H1 (cell line): ENCODE results near the gene PGM2L1. TPM values are rescaled to one million over a fixed set of nuclear protein-coding genes. Genes with fewer than 3 reads are reported as not detected.

Experiments used
- CTCF ChIA-PET: fragments of 300-600 bp; sonication (Branson Sonifier 250); formaldehyde crosslinking; loops from one replicate; lab custom pipeline; 2021; ENCODE audit not compliant: partially characterized antibody; lab: Charles Lee
- POLR2A ChIA-PET: fragments of 300-600 bp; sonication (Branson Sonifier 250); formaldehyde crosslinking; loops from one replicate; lab custom pipeline; 2021; ENCODE audit warnings: inconsistent platforms; ENCODE audit not compliant: partially characterized antibody; lab: Charles Lee
- DNase-seq, 2 experiments: peaks; one replicate each; pipeline versions ENCODE4 v3.0.0 to v3.0.0-alpha.2; 2010 to 2022; ENCODE audit warnings: low spot score in 2 of 2, low read depth in 1 of 2, mixed read lengths in 1 of 2
- FAIRE-seq: peaks from 2 replicates; lab custom pipeline; 2011; peaks lifted over from hg19 to GRCh38; lab: Jason Lieb, UNC
- H2AFZ ChIP-seq: 2 replicates; pipeline ENCODE4 v1.8.1; 2012; ENCODE audit warnings: low read length, inconsistent platforms
- H2AK5ac ChIP-seq: 2 replicates; pipeline ENCODE4 v1.6.1; 2013; ENCODE audit warnings: low read depth, low read length
- H2BK120ac ChIP-seq: replicated peaks from 2 replicates; pipeline ENCODE3; 2013; ENCODE audit warnings: low read depth, low read length, inconsistent platforms
- H2BK12ac ChIP-seq: 2 replicates; pipeline ENCODE4 v1.6.1; 2013; ENCODE audit warnings: low read depth, low read length
- H2BK15ac ChIP-seq: 2 replicates; pipeline ENCODE4 v1.6.1; 2013; ENCODE audit warnings: low read length
- H2BK20ac ChIP-seq: 2 replicates; pipeline ENCODE4 v1.6.1; 2013; ENCODE audit warnings: low read length
- H2BK5ac ChIP-seq: 2 replicates; pipeline ENCODE4 v1.6.1; 2013; ENCODE audit warnings: low read depth, low read length
- H3K14ac ChIP-seq: 2 replicates; pipeline ENCODE4 v1.6.1; 2013; ENCODE audit warnings: inconsistent platforms; ENCODE audit not compliant: insufficient read length
- H3K18ac ChIP-seq: 2 replicates; pipeline ENCODE4 v1.6.1; 2013; ENCODE audit warnings: low read length; ENCODE audit errors: extremely low read depth
- H3K23ac ChIP-seq: 2 replicates; pipeline ENCODE4 v1.6.1; 2013; ENCODE audit warnings: inconsistent platforms; ENCODE audit not compliant: insufficient read length
- H3K23me2 ChIP-seq: 2 replicates; pipeline ENCODE4 v1.6.1; 2013; ENCODE audit warnings: low read depth, low read length
- H3K27ac ChIP-seq: 2 replicates; pipeline ENCODE4 v1.6.1; 2011; ENCODE audit warnings: low read depth, low read length, inconsistent platforms
- H3K27me3 ChIP-seq, 4 experiments: replicated peaks in 1 of 4; 1 replicate in 1 of 4; 2 replicates in 3 of 4; pipeline versions ENCODE4 v1.6.1 to v1.8.1; 2011 to 2013; ENCODE audit warnings: low read length in 3 of 4, mild to moderate bottlenecking in 3 of 4, inconsistent platforms in 2 of 4, mixed read lengths in 2 of 4, moderate library complexity in 1 of 4; ENCODE audit not compliant: control insufficient read depth in 3 of 4, insufficient read depth in 3 of 4; ENCODE audit errors: extremely low read depth in 1 of 4
- H3K36me3 ChIP-seq, 4 experiments: 2 replicates each; pipeline versions ENCODE4 v1.6.1 to v1.8.1; 2011 to 2013; ENCODE audit warnings: mild to moderate bottlenecking in 4 of 4, low read length in 3 of 4, moderate library complexity in 2 of 4, control low read depth in 1 of 4, inconsistent platforms in 1 of 4; ENCODE audit not compliant: insufficient read depth in 4 of 4, control insufficient read depth in 2 of 4
- H3K4ac ChIP-seq: replicated peaks from 2 replicates; pipeline ENCODE3; 2013; ENCODE audit warnings: low read length, low read depth, mixed read lengths, inconsistent platforms; ENCODE audit not compliant: insufficient read length
- H3K4me1 ChIP-seq, 4 experiments: replicated peaks in 1 of 4; 1 replicate in 1 of 4; 2 replicates in 3 of 4; pipeline versions ENCODE4 v1.6.1 to v1.8.1; 2011 to 2013; ENCODE audit warnings: low read length in 3 of 4, inconsistent platforms in 2 of 4, mixed read lengths in 1 of 4; ENCODE audit not compliant: insufficient read depth in 4 of 4, control insufficient read depth in 3 of 4
- H3K4me2 ChIP-seq, 2 experiments: 2 replicates each; pipeline versions ENCODE4 v1.6.1 to v1.8.1; 2011 to 2013; ENCODE audit warnings: low read depth in 2 of 2, low read length in 2 of 2, control low read depth in 1 of 2, inconsistent platforms in 1 of 2, mild to moderate bottlenecking in 1 of 2; ENCODE audit not compliant: insufficient read depth in 1 of 2
- H3K4me3 ChIP-seq, 4 experiments: fragments of 200-600, 300-600 bp in 1 of 4; sonication (generic), shearing (Covaris generic), sonication (Bioruptor Twin) in 1 of 4; 2 replicates each; pipeline versions ENCODE4 v1.5.1 to v1.8.1; 2011 to 2016; ENCODE audit warnings: low read length in 4 of 4, low read depth in 3 of 4, control low read depth in 2 of 4, inconsistent platforms in 2 of 4, mild to moderate bottlenecking in 2 of 4, mixed read lengths in 1 of 4, moderate library complexity in 1 of 4; ENCODE audit not compliant: insufficient read depth in 2 of 4; ENCODE audit errors: extremely low read depth in 1 of 4
- H3K56ac ChIP-seq: replicated peaks from 2 replicates; pipeline ENCODE3; 2013; ENCODE audit warnings: low read depth, mild to moderate bottlenecking, mixed read lengths, low read length, inconsistent platforms; ENCODE audit not compliant: insufficient read length
- H3K79me1 ChIP-seq: 2 replicates; pipeline ENCODE4 v1.6.1; 2013; ENCODE audit warnings: low read depth, low read length, control low read depth
- H3K79me2 ChIP-seq, 2 experiments: 2 replicates each; pipeline versions ENCODE4 v1.6.1 to v1.8.1; 2012 to 2013; ENCODE audit warnings: low read length in 2 of 2, mild to moderate bottlenecking in 2 of 2, inconsistent platforms in 1 of 2; ENCODE audit not compliant: insufficient read depth in 2 of 2, control insufficient read depth in 1 of 2
- H3K9ac ChIP-seq, 4 experiments: replicated peaks in 1 of 4; 1 replicate in 1 of 4; 2 replicates in 3 of 4; pipeline versions ENCODE4 v1.6.1 to v1.8.1; 2011 to 2013; ENCODE audit warnings: low read depth in 3 of 4, low read length in 3 of 4, control low read depth in 2 of 4, mild to moderate bottlenecking in 2 of 4, moderate library complexity in 2 of 4, inconsistent platforms in 1 of 4; ENCODE audit errors: extremely low read depth in 1 of 4
- H3K9me3 ChIP-seq, 2 experiments: 2 replicates each; pipeline versions ENCODE4 v1.6.1 to v1.8.1; 2012 to 2013; ENCODE audit warnings: mild to moderate bottlenecking in 2 of 2, moderate library complexity in 2 of 2, control low read depth in 1 of 2, inconsistent platforms in 1 of 2, low read depth in 1 of 2, low read length in 1 of 2, mixed read lengths in 1 of 2; ENCODE audit not compliant: insufficient read depth in 2 of 2
- H4K20me1 ChIP-seq, 2 experiments: replicated peaks in 1 of 2; 2 replicates each; pipeline versions ENCODE3 to v1.8.1; 2011 to 2013; ENCODE audit warnings: inconsistent platforms in 2 of 2, low read length in 2 of 2, mild to moderate bottlenecking in 1 of 2; ENCODE audit not compliant: insufficient read depth in 2 of 2, control insufficient read depth in 1 of 2
- H4K5ac ChIP-seq: 2 replicates; pipeline ENCODE4 v1.6.1; 2013; ENCODE audit warnings: low read length, low read depth, mixed read lengths, inconsistent platforms; ENCODE audit not compliant: insufficient read length
- H4K8ac ChIP-seq: 2 replicates; pipeline ENCODE4 v1.8.0; 2013; ENCODE audit warnings: mild to moderate bottlenecking, moderate library complexity, low read length, inconsistent platforms; ENCODE audit not compliant: insufficient read depth; ENCODE audit errors: extremely low read depth
- H4K91ac ChIP-seq: replicated peaks from 2 replicates; pipeline ENCODE3; 2013; ENCODE audit warnings: low read length, mixed read lengths, inconsistent platforms; ENCODE audit not compliant: insufficient read length
- ASH2L ChIP-seq: fragments of 200-600, 300-600 bp; sonication (generic); IDR thresholded peaks from one replicate; pipeline ENCODE4 v1.7.1; 2017; ENCODE audit warnings: low read length
- ATF2 ChIP-seq: IDR thresholded peaks from 2 replicates; pipeline ENCODE4 v1.6.1; 2012; ENCODE audit warnings: low read length, inconsistent platforms
- BCL11A ChIP-seq, 2 experiments: IDR thresholded peaks; one replicate each; pipeline ENCODE4 v1.6.1; 2011; ENCODE audit warnings: low read depth in 2 of 2, low read length in 2 of 2, mild to moderate bottlenecking in 2 of 2
- EZH2 ChIP-seq: fragments of 200-600 bp; sonication (generic); IDR thresholded peaks from 2 replicates; pipeline ENCODE4 v1.7.1; 2012; ENCODE audit warnings: low read depth, mild to moderate bottlenecking, moderate library complexity, low read length, inconsistent platforms; ENCODE audit not compliant: severe bottlenecking
- JUN ChIP-seq: IDR thresholded peaks from 2 replicates; pipeline ENCODE4 v1.6.1; 2011; ENCODE audit warnings: low read depth, mild to moderate bottlenecking, improper control_type of control experiment, low read length
- NANOG ChIP-seq: IDR thresholded peaks from 2 replicates; pipeline ENCODE4 v1.6.1; 2011; ENCODE audit warnings: low read length, low read depth, mild to moderate bottlenecking, inconsistent platforms; ENCODE audit not compliant: insufficient read depth, poor library complexity, severe bottlenecking
- POLR2AphosphoS5 ChIP-seq: IDR thresholded peaks from 2 replicates; pipeline ENCODE4 v1.6.1; 2011; ENCODE audit warnings: low read depth, low read length
- RAD21 ChIP-seq, 2 experiments: IDR thresholded peaks in 1 of 2; conservative IDR thresholded peaks in 1 of 2; 2 replicates each; pipeline ENCODE4 v1.6.1; 2011; ENCODE audit warnings: low read depth in 2 of 2, low read length in 2 of 2, improper control_type of control experiment in 1 of 2, inconsistent platforms in 1 of 2, mild to moderate bottlenecking in 1 of 2, moderate library complexity in 1 of 2
- RFX5 ChIP-seq: IDR thresholded peaks from 2 replicates; pipeline ENCODE4 v1.6.1; 2011; ENCODE audit warnings: low read depth, low read length, improper control_type of control experiment, borderline replicate concordance
- SRF ChIP-seq: IDR thresholded peaks from 2 replicates; pipeline ENCODE4 v1.6.1; 2011; ENCODE audit warnings: mild to moderate bottlenecking, low read depth, low read length, moderate library complexity
- TAF1 ChIP-seq: IDR thresholded peaks from 2 replicates; pipeline ENCODE4 v1.6.1; 2011; ENCODE audit warnings: mild to moderate bottlenecking, low read depth, low read length
- TBP ChIP-seq: IDR thresholded peaks from 2 replicates; pipeline ENCODE4 v1.6.1; 2011; ENCODE audit warnings: low read depth, low read length, improper control_type of control experiment
- TEAD4 ChIP-seq: IDR thresholded peaks from 2 replicates; pipeline ENCODE4 v1.6.1; 2012; ENCODE audit warnings: low read depth, low read length, inconsistent platforms, mixed read lengths
- WGBS, 2 experiments: shearing (Covaris generic) in 1 of 2; methylation state at CpG; one replicate each; pipeline versions ENCODE4 v1.1.6 to v1.1.7; 2013 to 2015; ENCODE audit warnings: low lambda C conversion rate in 2 of 2, mixed read lengths in 2 of 2, inconsistent platforms in 1 of 2, low coverage in 1 of 2, missing lambda C conversion rate in 1 of 2; ENCODE audit not compliant: insufficient replicate concordance in 2 of 2, insufficient coverage in 1 of 2, insufficient read length in 1 of 2; ENCODE audit errors: extremely low coverage in 1 of 2, missing lambda C conversion rate in 1 of 2; 5-methylcytosine and 5-hydroxymethylcytosine counted together
- polyA plus RNA-seq, 7 experiments: library from polyadenylated mRNA; depleted of rRNA in 3 of 7; stranded (reverse) in 5 of 7; unstranded in 2 of 7; fragments of >200 nt in 5 of 7; fragments of 200-250 nt in 2 of 7; gene quantifications; 1 replicate in 5 of 7; 2 replicates in 1 of 7; 4 replicates in 1 of 7; pipeline versions ENCODE4 v1.2.1 to v1.2.3, GENCODE V29; 2011 to 2013; ENCODE audit warnings: missing spikeins in 2 of 7, mixed read lengths in 2 of 7
- total RNA-seq: library from RNA; stranded (reverse); fragmentation: NEBNext Ultra II Directional; extraction: Animal tissue kit (Norgen Biotek cat#: 25700); gene quantifications from 2 replicates; pipeline ENCODE4 v1.2.1, GENCODE V29; 2021

Gene PGM2L1
- total and polyA plus RNA-seq, 2 of the 8 experiments (the other 6 are each of a cell fraction or from before 2014, with no cell fraction given), result 5.0 to 42.7 TPM

DNA sequence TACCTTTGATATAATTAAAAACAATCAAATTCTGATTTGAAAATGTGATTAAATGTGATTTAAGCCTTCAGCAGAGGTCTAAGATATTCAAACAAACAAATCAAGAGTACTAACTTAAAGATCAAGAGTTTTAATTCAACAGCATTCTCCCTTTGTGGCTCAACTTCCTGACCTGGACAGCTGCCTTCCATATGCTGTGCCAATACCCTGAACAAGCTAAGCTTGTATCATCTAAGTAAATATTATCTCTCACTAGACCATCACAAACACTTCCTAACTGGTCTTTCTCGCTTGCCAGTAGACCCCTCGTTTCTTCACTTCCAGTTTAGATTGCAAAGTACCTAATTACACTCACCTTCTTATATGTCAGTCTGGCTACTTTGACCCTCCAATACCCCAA lies 50.9 kb downstream of the PGM2L1 start:
- WGBS, 2 experiments, result 95% methylated on average over 2 of the region's 2 CpGs; no CpG with 5 or more reads in 1 of the 2 experiments
- H3K4me1 ChIP-seq, result no peaks in the 10 kb centered on the region
- H3K9ac ChIP-seq, result no peak overlapping the region
- H2AK5ac ChIP-seq, result no peak overlapping the region
- H2BK15ac ChIP-seq, result no peak overlapping the region
- H3K56ac ChIP-seq, result no peak overlapping the region
- no peak overlapping the region for H4K91ac ChIP-seq
- no peak overlapping the region for H3K4me3 ChIP-seq
- H3K36me3 ChIP-seq, result peaks cover 0 to 11% (median 3%) of the 10 kb centered on the region in 4 experiments; a peak in 5 of 8 replicates
- H4K20me1 ChIP-seq, result no peaks in the 10 kb centered on the region
- H3K27me3 ChIP-seq, result no peaks in the 10 kb centered on the region
- no peaks in the 10 kb centered on the region for H3K9me3 ChIP-seq
- no peak overlapping the region for H4K5ac ChIP-seq
- ChIA-PET POLR2A (no interaction called here), CTCF (no interaction called here)
- H3K4ac ChIP-seq, result no peak overlapping the region
- no peak overlapping the region for H4K8ac ChIP-seq
- DNase-seq (no peak), FAIRE-seq (no peak)
- no peak overlapping the region for H2BK5ac ChIP-seq
- H3K79me1 ChIP-seq, result no peaks in the 10 kb centered on the region
- no peak overlapping the region for H2BK12ac ChIP-seq
- no peak overlapping the region for H3K18ac ChIP-seq
- H3K4me2 ChIP-seq, result no peak overlapping the region
- H3K79me2 ChIP-seq, result no peaks in the 10 kb centered on the region
- no peak overlapping the region for H2BK20ac ChIP-seq
- H2BK120ac ChIP-seq, result no peak overlapping the region
- H3K23ac ChIP-seq, result no peak overlapping the region
- no peak overlapping the region for H3K14ac ChIP-seq
- no peak overlapping the region for H2AFZ ChIP-seq
- H3K27ac ChIP-seq, result no peak overlapping the region
- no peak for TF ChIP-seq TBP
- no peak for TF ChIP-seq ASH2L
- TF ChIP-seq TEAD4, result no peak
- TF ChIP-seq SRF, result no peak
- no peak for TF ChIP-seq RFX5
- no peak for TF ChIP-seq RAD21 (IDR thresholded peaks at IDR 0.05 in 1 of 2, conservative IDR thresholded peaks at IDR 0.05 in 1 of 2; ENCODE audit: low read depth in 2 of 2, low read length in 2 of 2)
- no peak for TF ChIP-seq BCL11A (IDR thresholded peaks at IDR 0.05; ENCODE audit: low read depth in 2 of 2, low read length in 2 of 2)
- TF ChIP-seq POLR2AphosphoS5, result no peak
- no peak for TF ChIP-seq NANOG
- no peak for TF ChIP-seq ATF2
- no peak for TF ChIP-seq TAF1
- TF ChIP-seq EZH2, result no peak
- TF ChIP-seq JUN, result no peak
- H3K23me2 ChIP-seq, result no peaks in the 10 kb centered on the region
